Ramos (cell line): ENCODE results near the gene CLDN5.

Experiments used
- in situ Hi-C: fragments of 300-500 bp; cut with MboI; formaldehyde crosslinking; loops from one replicate; pipeline ENCODE4 v1.14.3; 2022; ENCODE audit warnings: low sequenced_read_pairs; ENCODE audit not compliant: unreplicated experiment

Gene CLDN5

DNA sequence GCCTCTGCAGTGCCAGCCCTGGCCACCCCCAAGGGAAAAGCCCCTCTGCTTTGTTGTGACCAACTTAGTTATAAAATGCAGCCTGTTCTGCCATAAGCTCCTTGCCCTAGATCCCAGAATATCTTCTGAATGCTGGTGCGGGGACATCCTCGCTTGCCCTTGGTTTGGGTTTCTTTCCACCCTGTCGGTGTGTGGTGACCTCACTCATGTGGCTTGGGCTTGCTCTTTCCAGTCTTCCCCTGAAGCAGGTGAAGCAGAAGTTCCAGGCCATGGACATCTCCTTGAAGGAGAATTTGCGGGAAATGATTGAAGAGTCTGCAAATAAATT lies 16.7 kb downstream of the CLDN5 start:
- in situ Hi-C loops = loop anchor here (10.0 kb wide), 1 partner anchor 117 kb away; no protein-coding TSS in a partner anchor

DNA sequence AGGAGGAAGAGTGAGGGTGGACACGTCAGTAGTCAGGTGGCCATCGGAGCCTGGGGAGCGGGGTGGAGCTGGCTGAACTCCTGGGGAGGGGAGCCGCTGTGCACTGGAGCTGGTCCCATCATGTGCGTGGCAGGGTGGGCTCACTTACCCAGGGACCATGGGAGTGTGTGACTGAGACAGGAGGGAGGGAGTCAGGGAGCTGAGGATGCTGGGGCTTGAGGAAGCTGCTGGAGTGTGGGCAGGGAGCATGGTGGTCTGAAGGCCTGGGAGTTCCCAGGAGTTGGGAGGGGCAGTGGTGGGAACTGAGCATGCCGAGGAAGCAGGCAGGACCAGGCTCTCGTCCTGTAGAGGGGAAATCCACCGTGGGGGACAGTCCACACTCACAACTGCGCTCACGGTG lies 18.0 kb downstream of the CLDN5 start:
- in situ Hi-C loops = loop anchor here (10.0 kb wide), 1 partner anchor 119 kb away; no protein-coding TSS in a partner anchor

DNA sequence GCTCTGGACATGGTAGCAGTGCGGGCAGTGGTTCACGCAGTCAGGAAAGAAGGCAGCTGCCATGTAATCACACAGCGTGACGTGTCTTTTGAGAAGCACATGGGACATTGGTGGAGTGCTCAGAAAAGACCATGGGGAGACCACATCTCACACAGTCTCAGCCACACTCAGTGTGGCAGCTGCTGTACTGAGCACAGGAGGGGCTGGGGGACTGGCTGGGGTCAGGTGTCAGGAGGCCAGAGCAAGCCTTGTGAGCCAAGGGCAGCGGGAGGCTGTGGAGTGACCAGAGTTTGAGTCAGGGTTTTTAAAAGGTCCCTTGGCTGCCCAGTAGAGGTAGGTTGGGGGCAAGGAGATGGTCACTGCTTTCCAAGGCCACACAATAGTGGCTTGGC lies 18.5 kb downstream of the CLDN5 start:
- in situ Hi-C loops = loop anchor here (10.0 kb wide), 1 partner anchor 119 kb away; no protein-coding TSS in a partner anchor

GRCh38 chr22:19504900-19505734 lies 19.1 kb downstream of the CLDN5 start:
- in situ Hi-C loops = loop anchor here (10.0 kb wide), 1 partner anchor 120 kb away; no protein-coding TSS in a partner anchor

DNA sequence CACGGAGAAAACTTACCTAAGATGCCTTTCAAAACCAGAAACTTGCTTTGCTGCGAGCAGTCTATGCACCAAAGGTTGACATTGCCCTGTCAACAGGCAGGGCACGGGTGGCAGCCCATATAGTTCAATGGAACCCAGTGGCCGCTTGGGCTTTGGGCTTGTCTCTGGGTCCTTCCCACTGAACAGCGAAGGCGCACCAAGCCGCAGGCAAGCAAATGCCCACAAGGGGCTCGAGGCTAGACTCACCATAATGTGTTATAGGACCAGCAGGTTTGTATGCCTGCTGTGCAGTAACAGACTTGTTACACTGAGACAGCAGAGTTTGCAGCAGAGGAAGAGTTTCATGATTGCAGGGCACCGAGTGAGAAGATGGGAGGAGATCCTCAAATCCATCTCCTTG lies 20.3 kb downstream of the CLDN5 start:
- in situ Hi-C loops = loop anchor here (10.0 kb wide), 1 partner anchor 121 kb away; no protein-coding TSS in a partner anchor

- in situ Hi-C loops = loop anchor here (10.0 kb wide), 1 partner anchor 121 kb away; no protein-coding TSS in a partner anchor
Observed at GRCh38 chr22:19503367-19503766, 20.8 kb downstream of the CLDN5 start.

DNA sequence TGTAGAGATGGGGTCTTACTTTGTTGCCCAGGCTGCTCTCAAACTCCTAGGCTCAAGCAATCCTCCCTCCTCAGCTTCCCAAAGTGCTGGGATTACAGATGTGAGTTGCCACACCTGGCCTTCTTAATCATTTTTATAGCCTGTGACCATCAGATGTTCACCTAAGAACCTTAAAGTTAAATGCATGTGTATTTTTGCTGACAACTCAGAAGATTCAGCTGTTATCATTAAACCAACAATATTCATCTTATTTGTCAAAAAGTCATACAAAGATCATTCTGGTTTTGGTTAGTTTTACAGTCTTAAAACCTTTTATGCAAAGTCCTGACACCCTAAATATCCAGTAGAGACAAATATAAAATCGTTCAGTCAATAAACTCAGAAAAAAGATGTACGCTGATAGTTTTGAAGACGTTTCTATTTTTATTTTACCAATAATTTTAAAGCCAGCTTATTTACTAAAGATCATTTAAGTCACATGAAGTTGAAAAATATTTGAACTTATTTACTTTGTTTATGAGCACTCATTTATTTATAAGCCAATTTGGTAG lies 22.2 kb downstream of the CLDN5 start:
- in situ Hi-C loops = loop anchor here (10.0 kb wide), 1 partner anchor 123 kb away; no protein-coding TSS in a partner anchor

- in situ Hi-C loops = loop anchor here (10.0 kb wide), 1 partner anchor 125 kb away; no protein-coding TSS in a partner anchor
Observed at GRCh38 chr22:19499880-19500242, 24.3 kb downstream of the CLDN5 start.

GRCh38 chr22:19499236-19499879 lies 24.9 kb downstream of the CLDN5 start:
- in situ Hi-C loops = no loop called here

GRCh38 chr22:19498866-19499190 lies 25.4 kb downstream of the CLDN5 start:
- in situ Hi-C loops = no loop called here

- in situ Hi-C loops = no loop called here
Observed at GRCh38 chr22:19498154-19498865, 25.9 kb downstream of the CLDN5 start.

DNA sequence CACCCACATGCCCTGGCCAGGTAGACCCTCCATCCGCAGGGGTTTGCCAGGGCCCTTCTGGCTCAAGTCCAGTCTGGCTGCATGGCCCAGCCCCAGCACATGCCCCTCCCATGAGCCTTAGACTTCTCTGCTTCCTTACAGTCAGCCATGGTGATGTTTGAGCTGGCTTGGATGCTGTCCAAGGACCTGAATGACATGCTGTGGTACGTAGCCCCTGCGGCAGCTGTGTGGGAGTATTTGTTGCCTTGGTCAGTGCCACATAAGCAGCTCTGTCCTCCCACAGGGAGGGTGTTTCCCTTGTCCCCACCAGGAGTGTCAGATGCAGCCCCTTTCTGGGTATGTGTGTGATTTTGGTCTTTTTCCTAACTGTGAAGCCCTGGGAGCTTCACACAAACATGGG lies 27.0 kb downstream of the CLDN5 start:
- in situ Hi-C loops = no loop called here

- in situ Hi-C loops = no loop called here
Observed at GRCh38 chr22:19496324-19496630, 27.9 kb downstream of the CLDN5 start.

- in situ Hi-C loops = no loop called here
Observed at GRCh38 chr22:19495562-19496323, 28.5 kb downstream of the CLDN5 start.

- in situ Hi-C loops = no loop called here
Observed at GRCh38 chr22:19494676-19495173, 29.5 kb downstream of the CLDN5 start.

GRCh38 chr22:19494001-19494560 lies 30.1 kb downstream of the CLDN5 start:
- in situ Hi-C loops = no loop called here

DNA sequence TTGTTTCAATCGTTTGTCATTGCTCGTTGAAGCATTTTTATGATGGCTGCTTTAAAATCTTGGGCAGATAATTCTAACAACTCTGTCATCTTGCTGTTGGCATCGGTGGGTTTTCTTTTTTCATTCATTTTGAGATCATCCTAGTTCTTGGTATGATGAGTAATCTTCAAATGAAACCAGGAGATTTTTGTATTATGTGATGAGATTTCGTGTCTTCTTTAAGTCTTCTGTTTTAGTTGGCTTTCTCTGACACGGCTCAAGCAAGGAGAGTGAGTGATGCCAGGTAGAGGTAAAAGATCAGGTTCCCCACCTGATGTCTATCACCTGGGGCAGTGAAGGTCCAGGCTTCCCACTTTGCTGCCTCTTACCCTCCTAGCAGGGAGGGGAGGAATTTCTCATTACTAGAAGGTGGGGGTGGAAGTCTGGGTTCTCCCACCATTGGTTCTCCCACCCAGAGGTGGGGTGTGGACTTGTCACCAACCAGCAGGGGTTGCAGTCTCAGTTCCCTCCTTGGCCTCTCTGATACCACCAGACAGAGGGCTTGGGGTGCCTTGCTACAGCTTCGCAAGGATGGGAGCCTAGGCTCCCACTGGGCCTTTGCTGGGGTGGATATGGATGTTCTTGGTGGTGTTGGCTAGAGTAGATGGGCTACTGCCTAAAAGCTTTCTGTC lies 31.6 kb downstream of the CLDN5 start:
- in situ Hi-C loops = no loop called here

DNA sequence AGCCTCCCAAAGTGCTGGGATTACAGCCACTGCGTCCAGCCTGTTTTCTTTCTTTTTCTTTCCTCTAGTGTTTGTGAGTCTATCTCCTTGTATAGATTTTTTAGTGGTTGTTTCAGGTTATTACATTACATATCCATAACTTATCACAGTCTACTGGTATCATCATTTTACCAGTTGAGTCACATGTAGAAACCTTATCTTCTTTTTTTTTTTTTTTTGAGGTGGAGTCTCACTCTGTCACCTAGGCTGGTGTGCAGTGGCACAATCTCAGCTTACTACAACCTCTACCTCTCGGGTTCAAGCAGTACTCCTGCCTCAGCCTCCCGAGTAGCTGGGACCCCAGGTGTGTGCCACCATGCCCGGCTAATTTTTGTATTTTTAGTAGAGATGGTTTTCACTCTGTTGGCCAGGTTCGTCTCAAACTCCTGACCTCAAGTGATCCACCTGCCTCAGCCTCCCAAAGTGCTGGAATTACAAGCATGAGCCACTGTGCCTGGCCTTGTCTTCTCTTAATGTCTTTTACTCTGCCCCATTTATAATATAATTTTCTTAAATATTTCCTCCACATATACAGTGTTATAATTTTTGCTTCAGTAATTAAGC lies 33.5 kb downstream of the CLDN5 start:
- in situ Hi-C loops = no loop called here
